Measurements from ENCODE around the gene DNAI1.
"Not testable (repeated sequence)": the region's sequence is repeated elsewhere in the genome, so short reads cannot be mapped to it uniquely, and the experiment has no call there.

DNAI1 gene

DNA sequence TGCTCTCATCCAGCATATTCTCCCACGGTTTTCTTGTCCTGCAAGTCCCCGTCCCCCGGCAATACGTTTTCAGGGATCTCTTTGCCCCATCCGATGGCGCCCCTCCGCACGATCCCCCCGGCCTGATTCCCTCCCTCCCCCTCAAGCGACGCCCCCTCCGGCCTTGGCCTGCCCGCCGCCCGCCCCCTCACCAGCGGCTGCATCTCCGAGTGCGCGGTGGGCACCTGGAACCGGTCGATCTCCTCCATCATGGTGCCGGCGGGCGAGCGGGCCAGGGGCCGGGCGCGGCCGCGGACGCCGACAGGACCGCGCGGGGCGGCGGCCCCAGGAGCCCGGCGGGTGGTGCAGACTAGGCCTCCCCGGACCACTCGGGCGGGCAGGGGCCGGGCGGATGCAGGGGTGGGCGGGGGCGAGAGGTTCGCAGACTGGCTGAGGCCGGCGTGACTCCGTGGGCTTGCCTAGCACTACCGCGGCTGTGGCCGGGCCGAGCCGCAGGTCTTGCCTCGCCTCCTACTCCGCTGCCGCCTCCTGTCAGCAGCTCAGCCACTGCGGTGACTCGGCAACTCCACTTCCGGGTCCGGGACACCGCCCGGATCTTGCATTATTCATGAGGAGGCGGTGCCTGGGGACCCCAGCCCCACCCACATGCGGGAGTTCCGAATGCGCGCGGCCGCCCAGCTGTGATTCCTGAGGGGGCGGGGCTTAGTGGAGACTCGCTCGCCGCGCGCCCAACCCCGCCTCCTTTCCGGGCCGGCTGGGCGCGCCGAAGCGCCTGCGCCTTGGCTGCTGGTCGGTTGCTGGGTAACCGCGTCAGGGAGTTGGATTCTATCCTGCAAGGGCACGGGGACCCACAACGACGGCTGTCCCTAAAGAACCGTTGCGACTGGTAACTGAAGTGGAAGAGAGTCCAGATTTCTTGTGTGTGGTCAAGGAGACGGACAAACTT lies at the start of gene DNAI1, which contains the start of gene FAM219A:
Gene DNAI1 (plus strand): TSS at position 793 of the 946 bp plus-strand sequence. CDS start 201 bp downstream, outside the sequence.
Gene FAM219A (minus strand): TSS at position 558 of the 946 bp plus-strand sequence. CDS start 307 bp downstream, at position 251.
- peak; percentile 81 for DNase-seq

- no peak for DNase-seq
Observed at GRCh38 chr9:34409154-34409553, 49.5 kb upstream of the DNAI1 start.

- DNase-seq, result no peak
Observed at GRCh38 chr9:34412336-34412735, 46.3 kb upstream of the DNAI1 start.

GRCh38 chr9:34413231-34413852 lies 45.3 kb upstream of the DNAI1 start:
- DNase-seq, result no peak

DNA sequence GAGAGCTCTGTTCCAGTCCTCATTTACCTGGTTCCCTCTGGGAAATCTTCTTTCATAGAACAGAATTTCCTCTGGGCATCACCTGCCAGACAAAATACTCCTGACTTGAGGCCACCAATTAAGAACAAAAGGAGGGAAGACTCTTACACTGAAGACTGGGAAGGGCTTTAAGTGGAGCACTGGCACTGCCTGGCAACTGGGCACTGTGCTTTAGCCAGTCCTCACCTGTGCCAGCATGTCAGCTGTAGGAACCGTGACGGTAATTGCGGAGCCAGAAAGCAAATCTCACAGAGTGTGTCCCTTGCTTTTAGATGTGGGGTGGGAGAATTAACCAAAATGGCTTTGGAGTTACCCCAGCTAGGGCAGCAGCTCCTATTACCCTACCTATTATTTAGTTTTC lies 40.9 kb upstream of the DNAI1 start:
- no peak for DNase-seq

GRCh38 chr9:34419716-34420504 lies 38.7 kb upstream of the DNAI1 start:
- no peak for DNase-seq

DNA sequence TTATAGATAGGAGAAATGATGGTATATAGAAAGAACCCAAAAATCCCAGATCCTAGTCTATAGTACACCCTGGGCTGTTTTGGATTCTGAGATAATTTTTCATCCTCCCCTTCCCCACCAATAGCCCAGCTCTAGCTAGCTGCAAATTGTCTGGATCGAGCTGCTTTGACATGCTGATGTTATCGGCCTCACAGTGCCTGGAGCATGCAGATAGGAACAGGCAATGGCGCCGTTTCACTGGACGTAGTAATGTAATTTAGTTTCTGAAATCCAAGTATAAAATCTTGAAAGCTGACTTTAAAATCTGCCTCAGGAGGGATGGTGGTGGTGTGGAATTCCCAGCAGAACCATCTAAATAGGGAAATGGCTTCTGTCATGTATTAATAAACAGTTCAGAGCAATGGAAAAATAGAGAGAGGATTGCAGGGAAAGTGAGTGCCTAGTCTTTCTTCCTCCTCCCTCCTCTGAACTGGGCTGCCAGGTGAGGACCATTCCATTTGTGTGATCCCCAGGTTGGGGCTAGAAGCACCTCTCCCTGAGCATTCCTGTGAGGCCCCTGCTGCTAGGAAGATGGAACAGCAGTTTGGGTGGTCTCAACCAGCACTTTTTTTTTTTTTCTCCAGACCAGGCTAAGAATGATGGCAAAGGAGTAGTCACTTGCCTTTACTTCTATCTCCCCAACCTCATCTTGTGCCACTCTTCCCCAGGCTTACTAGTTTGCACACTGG lies 32.1 kb upstream of the DNAI1 start:
- DNase-seq, result no peak

GRCh38 chr9:34428325-34428958 lies 30.2 kb upstream of the DNAI1 start:
- DNase-seq, result no peak

DNA sequence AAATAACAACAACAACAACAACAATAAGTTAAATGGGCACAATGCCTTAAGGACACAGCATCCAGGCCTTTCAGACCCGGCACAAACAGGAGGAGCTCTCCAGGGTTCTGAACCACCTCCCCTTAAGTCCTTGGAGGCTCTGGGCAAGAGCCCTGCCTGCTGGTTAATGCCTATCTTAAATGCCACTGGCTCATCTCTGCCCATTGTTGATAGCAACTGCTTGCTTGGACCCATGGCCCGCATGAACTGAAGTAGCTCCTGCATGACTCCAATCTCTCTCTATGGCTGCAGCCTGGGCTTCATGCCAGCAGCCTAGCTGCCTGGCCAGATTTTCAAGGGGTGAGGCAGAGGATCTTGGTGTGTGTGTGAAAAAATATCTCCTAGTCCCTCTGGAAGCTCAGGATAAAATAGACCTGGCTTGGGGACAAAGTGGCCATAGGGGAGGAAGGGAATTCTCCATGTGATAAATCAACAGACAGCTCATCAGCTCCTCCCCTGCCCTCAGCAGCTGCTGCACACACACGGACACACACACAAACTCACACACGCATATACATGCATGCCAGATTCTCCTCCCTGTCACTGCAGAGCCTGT lies 27.7 kb upstream of the DNAI1 start:
- no peak for DNase-seq

GRCh38 chr9:34431667-34432066 lies 26.9 kb upstream of the DNAI1 start:
- no peak for DNase-seq

DNA sequence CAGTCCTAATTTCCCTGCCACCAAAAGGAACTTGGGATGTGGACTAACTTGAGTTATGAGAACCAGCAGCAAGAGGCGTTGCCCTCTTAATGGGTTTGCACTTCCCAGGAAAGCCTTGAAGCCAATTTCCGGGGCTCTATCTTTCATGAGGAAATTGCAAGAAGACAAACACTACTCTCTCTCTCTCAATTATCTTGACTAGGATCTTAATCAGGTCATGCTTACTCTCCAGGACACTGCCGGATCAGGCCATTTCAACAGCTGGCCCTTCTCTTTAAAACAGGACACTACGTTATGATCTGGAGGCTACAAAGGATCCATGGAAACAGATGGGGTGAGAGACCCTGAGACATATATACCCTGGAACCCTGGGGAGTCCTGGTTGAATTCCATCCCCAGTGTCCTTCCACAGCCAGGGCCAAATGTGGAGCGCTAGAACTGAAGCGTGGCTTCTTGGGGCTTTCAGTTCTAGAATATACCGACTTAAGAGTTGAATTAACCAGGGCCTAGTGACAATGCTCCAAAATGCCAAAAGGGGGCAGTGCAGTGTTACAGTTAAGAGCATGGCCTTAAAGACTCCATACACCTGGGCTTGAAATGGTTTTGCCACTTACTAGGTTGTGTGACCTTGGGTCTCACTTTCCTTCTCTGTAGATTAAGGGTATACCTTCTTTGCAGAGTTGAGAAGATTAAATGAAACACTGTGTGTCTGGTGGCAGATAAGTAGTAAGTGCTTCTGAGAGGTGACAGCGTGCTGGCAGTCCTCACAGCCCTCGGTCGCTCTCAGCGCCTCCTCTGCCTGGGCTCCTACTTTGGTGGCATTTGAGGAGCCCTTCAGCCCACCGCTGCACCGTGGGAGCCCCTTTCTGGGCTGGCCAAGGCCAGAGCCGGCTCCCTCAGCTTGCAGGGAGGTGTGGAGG lies 21.3 kb upstream of the DNAI1 start:
- DNase-seq, result peak; percentile 66

GRCh38 chr9:34437926-34438307 lies 20.7 kb upstream of the DNAI1 start:
- DNase-seq, result not testable (repeated sequence)

- not testable (repeated sequence) for DNase-seq
Observed at GRCh38 chr9:34438465-34438864, 20.1 kb upstream of the DNAI1 start.

GRCh38 chr9:34440017-34440416 lies 18.6 kb upstream of the DNAI1 start:
- DNase-seq, result no peak

DNA sequence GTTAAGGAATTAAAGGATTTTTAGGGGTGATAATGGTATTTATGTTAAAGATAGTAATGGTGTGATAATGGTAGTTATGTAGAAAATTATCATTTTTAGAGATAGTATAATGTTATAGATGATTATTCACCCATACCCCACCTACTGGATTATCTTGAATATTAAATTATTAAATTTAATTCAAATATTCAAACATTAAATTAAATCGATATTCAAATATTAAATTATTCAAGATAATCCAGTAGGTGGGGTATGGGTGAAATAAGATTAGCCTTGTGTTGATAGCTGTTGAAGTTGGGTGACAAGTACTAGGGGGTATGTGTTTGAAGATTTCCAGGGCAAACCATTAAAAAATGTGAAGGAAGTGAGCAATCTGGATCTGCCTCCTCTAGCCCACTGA lies 15.8 kb upstream of the DNAI1 start:
- DNase-seq, result no peak

DNA sequence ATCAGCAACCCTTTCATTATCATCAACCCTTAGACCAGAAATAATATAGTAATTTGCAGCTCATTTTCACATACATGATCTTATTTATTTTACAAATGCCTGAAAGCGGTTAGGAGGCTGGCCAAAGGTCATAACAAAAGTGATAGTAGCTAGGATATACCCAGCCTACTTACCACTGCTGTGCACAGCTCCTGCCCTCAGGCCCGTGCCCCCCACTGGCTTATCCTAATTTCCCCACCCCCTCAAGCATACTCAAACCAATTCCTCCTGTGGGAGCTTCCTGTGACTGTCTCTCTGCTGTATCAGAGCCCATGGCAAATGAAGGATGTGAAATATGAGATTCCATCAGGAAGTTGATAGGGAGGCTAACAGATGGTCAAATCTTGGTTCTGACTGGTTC lies 15.1 kb upstream of the DNAI1 start:
- no peak for DNase-seq

- DNase-seq, result no peak
Observed at GRCh38 chr9:34443976-34444375, 14.6 kb upstream of the DNAI1 start.

GRCh38 chr9:34446468-34446891 lies 12.1 kb upstream of the DNAI1 start:
- DNase-seq, result no peak

GRCh38 chr9:34446951-34447350 lies 11.7 kb upstream of the DNAI1 start:
- DNase-seq, result no peak

GRCh38 chr9:34450644-34451043 lies 8.0 kb upstream of the DNAI1 start:
- DNase-seq, result no peak
